ENCODE results near the gene TMEM239.

TMEM239 gene

DNA sequence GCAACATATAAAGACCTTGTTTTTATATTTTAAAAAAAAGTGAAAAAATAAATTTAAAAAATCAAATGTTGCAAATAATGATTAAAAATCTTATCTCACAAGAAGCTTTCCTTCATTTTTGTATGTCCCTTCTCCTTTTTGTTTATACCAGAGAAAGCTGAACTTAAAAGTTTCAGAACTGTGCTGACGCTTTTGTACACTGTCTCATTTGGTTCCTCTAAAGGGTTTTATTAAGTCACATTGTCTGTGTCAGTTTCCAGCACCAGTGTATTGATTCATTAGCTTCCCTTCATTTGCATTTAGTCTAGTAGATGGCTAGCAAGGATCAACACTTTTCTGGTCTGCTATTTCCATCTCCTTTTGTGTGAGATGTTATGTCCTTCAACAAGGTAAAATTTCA is 17.6 kb downstream of the TMEM239 start:
- TF ChIP-seq, protein P1, sequence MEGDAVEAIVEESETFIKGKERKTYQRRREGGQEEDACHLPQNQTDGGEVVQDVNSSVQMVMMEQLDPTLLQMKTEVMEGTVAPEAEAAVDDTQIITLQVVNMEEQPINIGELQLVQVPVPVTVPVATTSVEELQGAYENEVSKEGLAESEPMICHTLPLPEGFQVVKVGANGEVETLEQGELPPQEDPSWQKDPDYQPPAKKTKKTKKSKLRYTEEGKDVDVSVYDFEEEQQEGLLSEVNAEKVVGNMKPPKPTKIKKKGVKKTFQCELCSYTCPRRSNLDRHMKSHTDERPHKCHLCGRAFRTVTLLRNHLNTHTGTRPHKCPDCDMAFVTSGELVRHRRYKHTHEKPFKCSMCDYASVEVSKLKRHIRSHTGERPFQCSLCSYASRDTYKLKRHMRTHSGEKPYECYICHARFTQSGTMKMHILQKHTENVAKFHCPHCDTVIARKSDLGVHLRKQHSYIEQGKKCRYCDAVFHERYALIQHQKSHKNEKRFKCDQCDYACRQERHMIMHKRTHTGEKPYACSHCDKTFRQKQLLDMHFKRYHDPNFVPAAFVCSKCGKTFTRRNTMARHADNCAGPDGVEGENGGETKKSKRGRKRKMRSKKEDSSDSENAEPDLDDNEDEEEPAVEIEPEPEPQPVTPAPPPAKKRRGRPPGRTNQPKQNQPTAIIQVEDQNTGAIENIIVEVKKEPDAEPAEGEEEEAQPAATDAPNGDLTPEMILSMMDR (conservative IDR thresholded peaks at IDR 0.05; ENCODE audit: low read depth) = no peak
- CTCF ChIA-PET = interaction anchor here (0.6 kb wide), 1 partner anchor 15 kb away, joined by 7 read pairs; no protein-coding TSS in a partner anchor
- no peak for DNase-seq (ENCODE audit: low spot score)
- POLR2A ChIA-PET (ENCODE audit: low non-redundant PET) = no interaction called here
- H3K27ac ChIP-seq = no peak overlapping the region

DNA sequence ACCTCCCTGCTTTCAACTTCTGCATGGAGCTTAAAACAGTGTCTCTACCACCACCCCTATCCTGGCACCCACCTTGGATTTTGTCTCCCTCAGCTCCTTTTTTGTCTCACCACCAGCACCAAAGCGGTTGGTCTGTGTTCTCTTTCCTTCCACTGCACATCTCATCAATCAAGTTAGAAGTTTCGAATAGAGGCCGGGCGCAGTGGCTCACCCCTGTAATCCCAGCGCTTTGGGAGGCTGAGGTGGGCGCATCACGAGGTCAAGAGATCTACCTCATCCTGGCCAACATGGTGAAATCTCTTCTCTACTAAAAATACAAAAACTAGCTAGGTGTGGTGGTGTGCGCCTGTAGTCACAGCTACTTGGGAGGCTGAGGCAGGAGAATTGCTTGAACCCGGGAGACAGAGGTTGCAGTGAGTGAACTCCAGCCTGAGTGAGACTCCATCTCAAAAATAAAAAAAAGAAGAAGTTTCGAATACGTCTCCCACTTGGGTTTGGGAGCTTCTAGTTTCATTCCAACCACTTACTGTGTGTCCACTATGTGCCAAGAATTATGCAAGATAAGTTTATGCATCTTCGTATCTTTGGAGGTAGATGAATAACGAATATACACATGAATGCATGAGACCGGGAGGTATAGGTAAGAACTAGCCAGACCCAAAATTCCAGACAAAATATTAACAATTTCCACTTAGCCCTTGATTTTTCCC is 18.4 kb downstream of the TMEM239 start:
- POLR2A ChIA-PET (ENCODE audit: low non-redundant PET) = no interaction called here
- CTCF ChIA-PET = interaction anchor here (1.5 kb wide), 1 partner anchor 17 kb away, joined by 3 read pairs; no protein-coding TSS in a partner anchor
- DNase-seq (ENCODE audit: low spot score) = no peak
- TF ChIP-seq, protein P1 (conservative IDR thresholded peaks at IDR 0.05; ENCODE audit: low read depth) = no peak
- no peak overlapping the region for H3K27ac ChIP-seq

DNA sequence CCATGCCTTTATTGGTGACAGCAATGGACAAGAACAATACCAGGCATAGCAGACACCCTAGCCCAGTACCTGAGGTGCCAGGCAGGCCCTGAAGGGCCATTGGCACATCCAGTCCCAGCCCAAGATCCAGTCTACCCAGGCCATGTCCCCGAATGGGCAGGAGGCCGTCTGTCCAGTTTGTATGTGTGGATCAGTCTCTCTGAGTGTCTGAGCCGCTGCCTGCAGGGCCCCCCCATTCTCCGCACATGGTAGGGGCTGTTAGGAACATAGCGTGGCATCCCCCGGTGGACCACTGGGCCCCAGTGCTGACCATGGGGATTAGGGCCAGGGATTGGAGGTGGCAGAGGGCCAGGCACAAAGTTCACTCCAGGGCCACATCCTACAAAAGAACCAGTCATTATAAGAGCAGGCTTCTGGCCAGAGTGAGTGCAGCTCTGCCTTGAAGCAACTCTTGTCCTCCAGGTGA is 19.2 kb downstream of the TMEM239 start:
- no peak for DNase-seq (ENCODE audit: low spot score)
- TF ChIP-seq, protein P1 (conservative IDR thresholded peaks at IDR 0.05; ENCODE audit: low read depth) = no peak
- H3K27ac ChIP-seq = no peak overlapping the region
- ChIA-PET POLR2A (ENCODE audit: low non-redundant PET) (no interaction called here), CTCF (interaction anchor here (1.5 kb wide), 1 partner anchor 16 kb away, joined by 3 read pairs; no protein-coding TSS in a partner anchor)

DNA sequence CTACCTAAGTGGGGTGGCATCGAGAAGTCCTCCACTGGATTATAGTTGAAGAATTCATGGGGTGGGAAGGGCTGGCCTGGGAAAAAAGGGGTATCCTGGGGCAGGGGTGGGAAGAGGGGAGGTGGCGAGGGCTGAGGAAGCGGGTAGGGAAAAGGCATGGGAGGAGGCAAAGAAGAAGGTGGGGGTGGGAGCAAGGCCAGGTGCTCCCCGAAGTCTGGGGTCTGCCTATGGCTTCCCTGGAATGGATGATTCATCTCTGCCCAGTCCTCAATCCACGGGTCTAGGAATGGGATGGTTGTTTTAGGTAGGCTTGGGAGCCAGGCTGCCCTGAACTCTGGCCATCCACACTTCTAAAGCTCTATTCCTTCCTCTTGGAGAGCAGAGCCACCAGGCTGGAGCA is 19.9 kb downstream of the TMEM239 start:
- no peak for DNase-seq (ENCODE audit: low spot score)
- ChIA-PET POLR2A (ENCODE audit: low non-redundant PET) (no interaction called here), CTCF (no interaction called here)
- no peak overlapping the region; the same call in 1 of the 2 replicates for H3K27ac ChIP-seq
- TF ChIP-seq, protein P1 (conservative IDR thresholded peaks at IDR 0.05; ENCODE audit: low read depth) = no peak

DNA sequence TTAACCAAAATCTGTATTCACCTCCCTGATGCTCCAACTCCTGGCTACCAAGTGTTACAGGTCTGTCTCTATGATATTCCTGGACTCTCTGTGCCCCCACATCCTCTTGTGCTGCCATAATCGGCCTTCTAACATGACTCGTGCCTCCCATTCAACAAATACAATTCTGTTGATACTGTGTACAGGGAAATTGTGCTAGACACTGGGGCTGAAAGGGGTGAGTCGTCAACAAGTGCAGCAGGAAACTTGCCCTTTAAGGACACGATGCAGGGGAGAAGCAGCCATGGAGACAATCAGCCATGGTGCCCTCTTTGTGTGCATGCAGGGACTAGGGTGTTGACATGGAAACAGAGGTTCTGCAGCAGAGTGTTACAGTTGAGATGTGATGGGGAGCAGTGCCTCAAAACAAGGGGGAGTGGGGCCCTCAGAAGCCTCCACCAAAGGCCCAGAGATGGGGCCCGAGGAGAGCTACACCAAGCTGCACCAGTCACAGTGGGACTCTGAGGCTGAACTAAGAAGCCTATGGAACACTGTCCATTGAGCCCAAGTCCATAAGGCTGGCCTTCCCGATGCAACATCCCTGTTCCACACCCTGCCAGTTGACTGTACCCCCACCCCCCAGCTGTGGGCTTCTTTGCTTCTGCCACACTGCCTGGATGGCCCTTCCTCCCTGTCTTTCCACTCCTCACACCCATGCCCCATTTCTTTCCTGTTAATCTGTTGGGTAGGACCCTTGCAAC is 21.2 kb downstream of the TMEM239 start:
- no peak for DNase-seq (ENCODE audit: low spot score)
- H3K27ac ChIP-seq = no peak overlapping the region
- POLR2A ChIA-PET (ENCODE audit: low non-redundant PET) = no interaction called here
- CTCF ChIA-PET = no interaction called here
- TF ChIP-seq, protein P1 (conservative IDR thresholded peaks at IDR 0.05; ENCODE audit: low read depth) = no peak

DNA sequence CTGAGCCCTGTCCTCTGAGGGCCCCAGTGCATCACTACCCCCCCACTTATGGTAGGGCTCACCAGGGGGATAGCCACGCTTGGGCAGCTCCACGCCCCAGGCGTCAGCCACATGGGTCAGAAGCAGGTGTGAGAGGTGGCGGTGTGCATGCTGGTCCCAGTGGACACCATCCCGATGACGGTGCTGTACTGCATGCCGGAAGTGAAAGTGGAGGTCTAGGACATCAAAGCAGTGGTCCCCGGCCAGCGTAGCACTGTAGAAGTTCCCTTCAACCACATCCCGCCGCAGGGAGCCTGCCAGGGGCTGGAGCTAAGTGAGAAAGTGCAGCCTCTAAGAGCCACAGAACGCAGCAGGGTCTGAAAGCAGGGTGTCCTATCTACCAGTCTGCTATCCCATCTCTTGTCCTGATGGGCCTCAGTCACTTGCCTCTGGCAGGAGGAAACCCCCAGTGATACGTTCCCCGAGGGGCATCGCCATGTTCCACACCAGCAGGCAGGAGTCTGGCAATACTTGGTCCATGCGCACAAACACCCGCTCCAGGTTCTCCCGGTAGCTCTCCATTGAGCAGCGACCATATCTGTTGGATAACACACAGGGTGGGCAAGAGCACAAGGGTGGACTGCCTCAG is 22.1 kb downstream of the TMEM239 start:
- ChIA-PET POLR2A (ENCODE audit: low non-redundant PET) (no interaction called here), CTCF (no interaction called here)
- H3K27ac ChIP-seq = no peak overlapping the region
- TF ChIP-seq, protein P1 (conservative IDR thresholded peaks at IDR 0.05; ENCODE audit: low read depth) = no peak
- no peak for DNase-seq (ENCODE audit: low spot score)
